KOPT-K1 (cell line): ENCODE results near the gene CYP51A1.
"Not testable (repeated sequence)": the region's sequence is repeated elsewhere in the genome, so short reads cannot be mapped to it uniquely, and the experiment has no call there.

Experiments used
- H3K27ac ChIP-seq: fragments of 200-600 bp; sonication (generic); 2 replicates; pipeline ENCODE4 v1.5.1; 2016; ENCODE audit warnings: antibody characterized with exemption, mild to moderate bottlenecking, low read depth, low read length; ENCODE audit not compliant: poor library complexity, severe bottlenecking
- H3K36me3 ChIP-seq: fragments of 200-600 bp; sonication (generic); 2 replicates; pipeline ENCODE4 v1.5.1; 2017; ENCODE audit warnings: antibody characterized with exemption, mild to moderate bottlenecking, low read length, moderate library complexity; ENCODE audit not compliant: insufficient read depth
- H3K9me3 ChIP-seq: fragments of 200-600 bp; sonication (generic); 2 replicates; pipeline ENCODE4 v1.5.1; 2017; ENCODE audit warnings: antibody characterized with exemption, low read length, mild to moderate bottlenecking; ENCODE audit not compliant: insufficient read depth, poor library complexity, severe bottlenecking

CYP51A1 gene

DNA sequence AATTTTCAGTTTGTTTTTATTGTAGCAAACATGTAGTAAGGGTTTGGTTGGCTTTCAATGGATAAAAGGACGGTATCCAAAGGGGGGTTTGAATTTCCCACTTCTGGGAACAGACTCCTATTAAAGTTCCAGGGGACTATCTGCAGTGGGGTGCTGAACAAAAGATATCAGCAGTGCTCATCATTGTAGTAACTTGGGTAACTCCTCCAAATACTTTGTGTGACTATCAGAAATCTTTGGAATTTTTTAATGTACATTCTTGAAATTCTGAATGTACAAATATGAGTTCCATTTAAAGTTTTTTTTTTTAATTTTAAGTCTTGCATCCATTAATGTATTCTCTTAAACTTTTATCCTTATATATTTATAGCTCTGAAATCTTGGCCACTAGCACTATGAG lies 42.1 kb downstream of the CYP51A1 start:
- Histone ChIP-seq H3K9me3 (no peaks in the 10 kb centered on the region), H3K36me3 (peaks cover 74% of the 10 kb centered on the region), H3K27ac (no peak overlapping the region)

DNA sequence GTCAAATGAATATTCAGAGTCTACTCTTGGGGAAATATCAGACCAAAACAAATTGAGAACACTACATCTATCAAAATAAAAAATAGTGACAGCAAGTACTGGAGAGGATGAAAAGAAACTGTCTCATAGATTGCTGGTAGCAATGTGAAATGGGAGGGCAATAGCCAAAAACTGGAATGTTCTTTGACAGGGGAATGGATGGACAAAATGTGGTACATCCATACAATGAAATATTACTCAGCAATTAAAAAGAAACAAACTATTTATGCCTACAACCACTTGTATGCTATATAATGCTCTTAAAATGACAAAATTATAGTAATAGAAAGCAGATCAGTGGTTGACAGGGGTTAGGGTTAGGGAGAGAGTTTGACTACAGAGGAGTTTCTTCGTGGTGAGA lies 46.0 kb downstream of the CYP51A1 start:
- Histone ChIP-seq H3K36me3 (peaks cover 86% of the 10 kb centered on the region), H3K27ac (no peak overlapping the region), H3K9me3 (no peaks in the 10 kb centered on the region)

DNA sequence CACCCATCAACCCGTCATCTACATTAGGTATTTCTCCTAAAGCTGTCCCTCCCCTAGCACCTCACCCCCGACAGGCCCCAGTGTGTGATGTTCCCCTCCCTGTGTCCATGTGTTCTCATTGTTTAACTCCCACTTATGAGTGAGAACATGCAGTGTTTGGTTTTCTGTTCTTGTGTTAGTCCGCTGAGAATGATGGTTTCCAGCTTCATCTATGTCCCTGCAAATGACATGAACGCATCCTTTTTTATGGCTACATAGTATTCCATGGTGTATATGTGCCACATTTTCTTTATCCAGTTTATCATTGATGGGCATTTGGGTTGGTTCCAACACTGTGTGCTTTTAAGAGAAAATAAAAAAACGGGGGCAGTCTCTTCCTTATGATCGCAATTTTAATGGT lies 50.4 kb downstream of the CYP51A1 start:
- H3K27ac ChIP-seq, H3K9me3 ChIP-seq: not testable (repeated sequence)
- H3K36me3 ChIP-seq: peaks cover 83% of the 10 kb centered on the region

DNA sequence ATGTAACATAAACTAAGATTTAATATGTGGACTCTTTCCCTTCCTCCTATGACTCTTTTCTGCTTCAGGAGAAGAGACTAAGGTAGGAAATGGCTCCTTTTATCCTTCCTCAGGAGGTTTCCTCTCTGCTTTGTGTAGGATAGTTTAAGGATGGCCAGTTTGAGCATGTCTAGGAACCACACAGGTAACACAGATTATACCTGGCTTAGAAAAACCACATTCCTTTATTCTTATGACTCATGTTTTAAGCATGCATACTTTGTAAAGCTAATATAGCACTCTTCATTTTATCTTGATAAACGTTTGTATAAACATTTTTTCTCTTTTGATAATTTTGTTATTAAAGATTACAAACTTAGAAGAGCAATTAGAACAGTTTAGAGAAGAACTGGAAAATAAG lies 57.8 kb downstream of the CYP51A1 start:
- Histone ChIP-seq H3K27ac (no peak overlapping the region), H3K9me3 (no peaks in the 10 kb centered on the region), H3K36me3 (peaks cover 41% of the 10 kb centered on the region)

DNA sequence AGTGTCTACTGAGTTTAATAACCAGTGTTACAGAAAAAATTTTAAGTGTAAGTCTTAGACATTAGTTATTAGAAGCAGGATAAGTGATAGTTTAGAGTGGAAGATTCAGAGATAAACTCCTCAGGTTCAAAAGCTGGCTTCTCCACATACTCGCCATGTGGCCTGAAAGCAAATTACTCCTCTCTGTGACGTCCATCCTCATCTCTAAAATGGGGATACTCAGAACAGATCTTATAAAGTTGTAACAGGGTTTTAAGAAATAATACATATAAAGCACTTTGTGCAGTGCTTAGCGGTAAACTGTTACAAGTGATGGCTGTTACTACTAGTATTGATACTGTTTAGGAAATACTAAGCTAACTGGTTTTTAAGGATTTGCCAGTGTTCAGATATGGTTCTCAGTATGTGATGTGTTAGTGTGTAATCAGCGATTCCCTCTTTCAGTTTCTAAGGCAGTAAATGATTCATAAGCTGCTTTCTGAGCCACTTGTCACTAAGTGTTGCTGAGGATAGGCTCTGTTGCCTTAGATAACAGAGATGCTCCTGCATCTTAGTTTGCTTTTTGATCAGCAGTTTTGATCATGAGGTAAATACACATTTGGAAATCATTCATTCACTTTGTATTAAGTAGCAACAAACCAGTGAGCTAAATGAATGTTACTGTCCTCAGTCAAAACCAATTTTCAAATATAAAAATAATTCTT lies 58.7 kb downstream of the CYP51A1 start:
- no peak overlapping the region for H3K27ac ChIP-seq
- peaks cover 44% of the 10 kb centered on the region for H3K36me3 ChIP-seq
- H3K9me3 ChIP-seq: no peaks in the 10 kb centered on the region

DNA sequence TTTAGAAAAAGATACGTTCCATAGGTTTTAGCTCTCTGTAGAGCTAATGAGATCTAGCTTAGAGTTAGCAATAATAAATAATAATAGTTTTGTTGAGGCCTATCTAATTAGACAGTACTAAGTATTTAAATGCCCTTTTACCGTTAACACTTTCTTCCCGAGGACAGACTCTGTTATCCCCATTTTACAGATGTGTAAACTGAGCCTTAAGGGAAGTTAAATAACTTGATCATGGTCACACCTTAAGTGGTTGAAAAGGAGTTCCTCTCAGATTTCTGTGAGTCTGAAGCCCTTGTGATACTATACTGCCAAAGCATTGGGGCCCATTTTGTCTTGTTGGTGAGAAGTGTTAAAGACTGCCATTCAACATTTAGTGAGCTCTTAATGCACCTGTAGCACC lies 61.6 kb downstream of the CYP51A1 start:
- Histone ChIP-seq H3K9me3 (no peaks in the 10 kb centered on the region), H3K36me3 (peaks cover 33% of the 10 kb centered on the region), H3K27ac (no peak overlapping the region)

DNA sequence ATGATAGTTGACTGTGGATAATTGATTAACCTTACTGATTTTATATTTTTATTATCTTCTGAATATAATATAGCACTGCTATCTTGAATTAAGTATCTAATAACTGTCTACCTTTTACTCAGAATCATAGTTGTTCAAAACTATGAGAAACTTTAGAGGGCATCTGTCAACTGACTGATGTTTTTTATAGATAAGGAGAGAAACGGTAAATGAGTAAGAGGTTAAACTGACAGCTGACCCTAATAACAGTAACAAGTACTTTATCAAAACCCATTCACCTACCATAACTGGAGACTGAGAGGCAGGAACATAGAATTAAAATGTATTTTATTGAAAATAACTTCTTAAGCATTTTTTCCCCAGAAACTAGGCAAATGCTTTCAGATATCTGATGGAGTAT lies 62.2 kb downstream of the CYP51A1 start:
- H3K36me3 ChIP-seq: peaks cover 33% of the 10 kb centered on the region
- H3K27ac ChIP-seq: no peak overlapping the region
- no peaks in the 10 kb centered on the region for H3K9me3 ChIP-seq

DNA sequence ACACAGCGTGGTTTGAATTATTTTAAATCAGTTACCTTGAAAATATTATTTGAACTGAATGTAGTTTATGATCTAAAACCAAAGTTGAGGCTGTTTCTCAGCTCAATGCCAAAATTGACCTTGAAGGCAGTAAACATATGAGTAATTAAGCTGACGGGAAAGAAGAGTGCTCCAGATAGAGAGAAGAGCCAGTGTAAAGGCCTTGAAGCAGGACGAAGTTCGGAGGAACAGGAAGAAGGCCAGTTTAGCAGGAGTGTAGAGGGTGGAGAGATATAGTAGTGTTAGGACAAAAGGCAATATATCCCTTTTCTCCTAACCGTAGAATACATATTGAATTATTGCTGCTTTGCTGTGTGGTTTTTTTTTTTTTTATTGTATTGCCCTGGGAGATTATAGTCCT lies 63.2 kb downstream of the CYP51A1 start:
- Histone ChIP-seq H3K36me3 (peaks cover 42% of the 10 kb centered on the region), H3K9me3 (no peaks in the 10 kb centered on the region), H3K27ac (no peak overlapping the region)

DNA sequence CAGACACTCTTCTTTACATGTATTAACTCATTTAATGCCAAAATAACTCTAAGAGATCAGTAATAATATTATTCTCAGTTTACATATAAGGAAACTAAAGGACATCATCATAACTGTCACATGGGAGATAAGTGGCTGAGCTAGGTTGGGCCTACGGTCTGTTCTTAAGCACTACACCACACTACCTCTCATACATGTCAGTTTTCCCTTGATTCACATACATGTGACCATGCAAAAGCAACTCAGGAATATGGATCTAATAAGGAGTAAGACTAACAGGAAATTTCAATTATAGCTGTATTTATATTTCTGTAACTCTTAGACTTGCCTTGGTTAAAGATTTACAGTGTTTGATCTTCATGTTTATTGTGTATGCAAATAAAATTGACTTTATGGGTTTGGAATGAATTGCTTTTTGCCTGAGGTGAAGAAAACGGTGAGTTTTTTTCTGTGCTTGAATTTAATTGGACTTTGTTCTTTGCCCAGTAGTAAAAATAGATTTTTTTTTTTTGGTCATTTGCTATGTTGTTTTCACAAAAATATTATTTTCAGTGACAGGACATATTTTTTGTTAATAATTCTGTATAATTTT lies 69.7 kb downstream of the CYP51A1 start:
- peaks cover 32% of the 10 kb centered on the region for H3K36me3 ChIP-seq
- no peak overlapping the region for H3K27ac ChIP-seq
- no peaks in the 10 kb centered on the region for H3K9me3 ChIP-seq
